HepG2 (cell line): ENCODE data around the gene MTA1. TPM values are rescaled to one million over a fixed set of nuclear protein-coding genes. Genes with fewer than 3 reads are reported as not detected.

Experiments
- ATAC-seq: fragments of 200-7000 bp; cut with Tn5 transposase; 3 replicates; pipeline ENCODE4 v1.9.1; 2020; ENCODE audit warnings: mild to moderate bottlenecking, moderate library complexity
- BruUV-seq: library from RNA; stranded (reverse); fragments of 400-500 nt; replicated peaks from 2 replicates; lab custom pipeline; 2021; lab: Mats Ljungman, UMichigan
- CTCF ChIA-PET: fragments of 300-600 bp; formaldehyde crosslinking; extraction: SDS; loops from one replicate; lab custom pipeline; 2021; ENCODE audit warnings: low total read pairs, inconsistent platforms, low intra/inter-chr PET ratio; lab: Yijun Ruan, JAX
- POLR2A ChIA-PET: fragments of 350-600 bp; sonication (Branson Sonifier 250); formaldehyde crosslinking; loops from one replicate; lab custom pipeline; 2020; ENCODE audit warnings: antibody characterized with exemption, inconsistent platforms; lab: Yijun Ruan, JAX
- DNase-seq: peaks from one replicate; pipeline ENCODE4 v3.0.0-alpha.2; 2015; ENCODE audit warnings: low spot score
- FAIRE-seq: peaks from 3 replicates; lab custom pipeline; 2011; peaks lifted over from hg19 to GRCh38; lab: Jason Lieb, UNC
- H2AFZ ChIP-seq: one replicate; pipeline ENCODE4 v1.6.1; 2011; ENCODE audit warnings: low read length, inconsistent platforms
- H3K27ac ChIP-seq: fragments of 300-600 bp; 3 replicates; pipeline ENCODE4 v1.8.0; 2011; ENCODE audit warnings: mixed run types, mild to moderate bottlenecking, mixed read lengths, low read length, inconsistent platforms; ENCODE audit not compliant: insufficient read depth; ENCODE audit errors: extremely low read length
- H3K27me3 ChIP-seq, 2 experiments: fragments of 200-600 bp in 1 of 2; 2 replicates in 1 of 2; 3 replicates in 1 of 2; pipeline versions ENCODE4 v1.6.0 to v1.8.0; 2011; ENCODE audit warnings: low read length in 2 of 2, mild to moderate bottlenecking in 2 of 2, moderate library complexity in 2 of 2, inconsistent platforms in 1 of 2; ENCODE audit not compliant: insufficient read depth in 2 of 2, control insufficient read depth in 1 of 2
- H3K36me3 ChIP-seq, 2 experiments: fragments of 200-600 bp in 1 of 2; replicated peaks in 1 of 2; 2 replicates in 1 of 2; 3 replicates in 1 of 2; pipeline versions ENCODE4 v1.5.1 to v1.8.0; 2011; ENCODE audit warnings: low read length in 2 of 2, inconsistent platforms in 1 of 2; ENCODE audit not compliant: insufficient read depth in 2 of 2, control insufficient read depth in 1 of 2
- H3K4me1 ChIP-seq: 2 replicates; pipeline ENCODE4 v1.5.1; 2012; ENCODE audit warnings: low read length, inconsistent platforms; ENCODE audit not compliant: insufficient read depth
- H3K4me2 ChIP-seq: 2 replicates; pipeline ENCODE4 v1.6.0; 2011; ENCODE audit warnings: low read depth, low read length, inconsistent platforms
- H3K4me3 ChIP-seq, 3 experiments: fragments of 200-600 bp in 1 of 3; sonication (generic), shearing (Covaris generic) in 1 of 3; replicated peaks in 1 of 3; 2 replicates each; pipeline ENCODE4 v1.5.1; 2011 to 2016; ENCODE audit warnings: low read length in 3 of 3, inconsistent platforms in 2 of 3, low read depth in 2 of 3, mild to moderate bottlenecking in 2 of 3, control low read depth in 1 of 3, mixed read lengths in 1 of 3; ENCODE audit not compliant: insufficient read depth in 1 of 3
- H3K79me2 ChIP-seq: one replicate; pipeline ENCODE4 v1.6.1; 2011; ENCODE audit warnings: low read length, inconsistent platforms; ENCODE audit not compliant: insufficient read depth
- H3K9ac ChIP-seq: 2 replicates; pipeline ENCODE4 v1.6.0; 2011; ENCODE audit warnings: mild to moderate bottlenecking, low read depth, low read length, inconsistent platforms; ENCODE audit not compliant: insufficient read depth
- H3K9me3 ChIP-seq: 2 replicates; pipeline ENCODE4 v1.5.1; 2012; ENCODE audit warnings: mild to moderate bottlenecking, low read length
- H4K20me1 ChIP-seq: 2 replicates; pipeline ENCODE4 v1.6.0; 2011; ENCODE audit warnings: inconsistent platforms, mild to moderate bottlenecking, low read length, moderate library complexity; ENCODE audit not compliant: insufficient read depth
- POLR2G ChIP-seq: fragments of 200-400 bp; formaldehyde crosslinking; IDR thresholded peaks from 2 replicates; pipeline ENCODE4 v1.6.1; 2018; ENCODE audit warnings: mild to moderate bottlenecking, low read depth, low read length, moderate library complexity
- ZBTB1 ChIP-seq: sonication (generic); formaldehyde crosslinking; IDR thresholded peaks from 2 replicates; pipeline ENCODE4 v1.4.0; 2020; ENCODE audit warnings: missing genetic modification reagents, borderline replicate concordance
- WGBS: methylation state at CpG from one replicate; pipeline ENCODE4 v1.1.6; 2017; ENCODE audit warnings: low lambda C conversion rate; 5-methylcytosine and 5-hydroxymethylcytosine counted together
- in situ Hi-C: cut with HindIII; loops from 2 replicates; pipeline ENCODE4 v1.10.0; 2017; ENCODE audit warnings: low pct_unique_long_range_greater_than_20kb; ENCODE audit not compliant: extremely low pct_ligation_motif_present
- intact Hi-C: fragments of 100-400 bp; cut with micrococcal nuclease; formaldehyde crosslinking; loops from one replicate; pipeline ENCODE4 v1.10.0; 2022; ENCODE audit not compliant: unreplicated experiment
- polyA plus RNA-seq, 8 experiments: library from polyadenylated mRNA; depleted of rRNA in 3 of 8; stranded (reverse) in 7 of 8; unstranded in 1 of 8; fragments of >200 nt; fragmentation: Illumina TruSeq in 4 of 8; extraction: Trizol in 4 of 8; gene quantifications; 2 replicates each; pipeline versions ENCODE4 v1.2.1 to v1.2.3, GENCODE V29; 2011 to 2016; ENCODE audit warnings: low read depth in 4 of 8, missing spikeins in 1 of 8, mixed read lengths in 1 of 8; ENCODE audit not compliant: insufficient read depth in 1 of 8
- total RNA-seq, 5 experiments: library from RNA; depleted of rRNA; stranded (reverse); fragments of >200 nt; fragmentation: Illumina TruSeq; extraction: Trizol; gene quantifications; 2 replicates each; pipeline ENCODE4 v1.2.3, GENCODE V29; 2016; ENCODE audit warnings: low read depth in 1 of 5
- TF ChIP-seq, protein P1 (sequence below): sonication (generic); formaldehyde crosslinking; IDR thresholded peaks from 2 replicates; pipeline ENCODE4 v1.4.0; 2020; ENCODE audit warnings: missing genetic modification reagents
- TF ChIP-seq, protein P2 (sequence below): sonication (generic); formaldehyde crosslinking; IDR thresholded peaks from 2 replicates; pipeline ENCODE4 v1.8.0; 2022; ENCODE audit warnings: missing genetic modification reagents, low read depth, mild to moderate bottlenecking, borderline replicate concordance
- TF ChIP-seq, protein P3 (sequence below): sonication (generic); formaldehyde crosslinking; IDR thresholded peaks from 2 replicates; pipeline ENCODE4 v1.5.0; 2020; ENCODE audit warnings: mild to moderate bottlenecking, missing genetic modification reagents, moderate library complexity

The MTA1 gene
- total and polyA plus RNA-seq, 2 of the 13 experiments (the other 11 are each of a cell fraction or from before 2014, with no cell fraction given) = 35.2 to 85.8 TPM

DNA sequence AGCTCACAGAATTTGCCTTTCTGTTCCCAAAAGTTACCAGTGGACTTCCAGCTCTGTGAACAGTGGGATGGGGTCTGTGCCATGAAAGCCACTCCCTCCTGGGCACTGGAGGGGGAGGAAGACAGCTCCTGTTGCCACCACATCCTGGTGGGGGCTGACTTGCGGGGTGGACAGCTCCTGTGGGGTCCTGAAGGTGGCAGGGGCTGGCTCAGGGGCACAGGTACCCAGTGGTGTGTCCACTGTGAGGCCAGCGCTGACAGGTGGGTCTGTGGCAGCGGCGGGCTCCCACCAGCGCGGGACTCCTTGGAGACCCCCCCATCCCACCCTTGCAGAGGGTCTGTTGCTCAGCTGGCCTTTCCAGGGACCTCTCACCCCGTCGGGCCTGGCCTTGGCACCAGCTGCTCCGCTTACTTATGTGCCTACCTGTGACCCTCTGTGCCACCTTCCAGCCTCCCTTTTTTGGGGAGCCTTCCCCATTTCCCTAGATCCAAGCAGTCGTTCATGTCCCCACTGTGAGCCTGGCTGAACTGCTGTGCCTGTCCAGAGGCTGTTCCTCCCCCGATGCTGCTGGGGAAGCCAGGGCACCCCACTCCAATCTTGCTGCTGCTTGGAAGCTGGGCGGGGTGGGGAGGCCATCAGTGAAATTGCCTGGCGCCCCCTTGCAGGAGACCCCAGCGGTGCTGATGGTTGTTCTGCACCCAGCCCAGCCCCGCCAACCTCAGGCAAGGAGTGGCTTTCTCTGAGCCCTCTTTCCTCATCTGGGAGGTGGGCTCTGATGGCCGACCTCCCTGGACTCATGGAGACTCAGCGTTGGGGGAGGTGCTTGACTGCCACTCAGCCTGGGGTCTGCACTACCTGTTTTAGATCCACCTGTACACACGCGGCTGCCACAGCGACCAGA is 73.6 kb downstream of the MTA1 start:
- Histone ChIP-seq H3K27me3 (no peaks in the 10 kb centered on the region; a peak in 1 of 5 replicates), H3K4me1 (peaks cover 68% of the 10 kb centered on the region), H3K79me2 (peaks cover 23% of the 10 kb centered on the region), H3K9ac (no peak overlapping the region), H3K4me2 (no peak overlapping the region), H3K9me3 (no peaks in the 10 kb centered on the region), H3K27ac (no peak overlapping the region), H3K36me3 (peaks cover 0 to 3% of the 10 kb centered on the region in 2 experiments; a peak in 1 of 5 replicates), H3K4me3 (no peak overlapping the region), H2AFZ (no peak overlapping the region), H4K20me1 (no peaks in the 10 kb centered on the region)
- BruUV-seq = TSS peak; percentile 14
- TF ChIP-seq, protein P1, sequence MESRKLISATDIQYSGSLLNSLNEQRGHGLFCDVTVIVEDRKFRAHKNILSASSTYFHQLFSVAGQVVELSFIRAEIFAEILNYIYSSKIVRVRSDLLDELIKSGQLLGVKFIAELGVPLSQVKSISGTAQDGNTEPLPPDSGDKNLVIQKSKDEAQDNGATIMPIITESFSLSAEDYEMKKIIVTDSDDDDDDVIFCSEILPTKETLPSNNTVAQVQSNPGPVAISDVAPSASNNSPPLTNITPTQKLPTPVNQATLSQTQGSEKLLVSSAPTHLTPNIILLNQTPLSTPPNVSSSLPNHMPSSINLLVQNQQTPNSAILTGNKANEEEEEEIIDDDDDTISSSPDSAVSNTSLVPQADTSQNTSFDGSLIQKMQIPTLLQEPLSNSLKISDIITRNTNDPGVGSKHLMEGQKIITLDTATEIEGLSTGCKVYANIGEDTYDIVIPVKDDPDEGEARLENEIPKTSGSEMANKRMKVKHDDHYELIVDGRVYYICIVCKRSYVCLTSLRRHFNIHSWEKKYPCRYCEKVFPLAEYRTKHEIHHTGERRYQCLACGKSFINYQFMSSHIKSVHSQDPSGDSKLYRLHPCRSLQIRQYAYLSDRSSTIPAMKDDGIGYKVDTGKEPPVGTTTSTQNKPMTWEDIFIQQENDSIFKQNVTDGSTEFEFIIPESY = peak; percentile 34; the same call in 1 of the 2 replicates
- TF ChIP-seq, protein P2, sequence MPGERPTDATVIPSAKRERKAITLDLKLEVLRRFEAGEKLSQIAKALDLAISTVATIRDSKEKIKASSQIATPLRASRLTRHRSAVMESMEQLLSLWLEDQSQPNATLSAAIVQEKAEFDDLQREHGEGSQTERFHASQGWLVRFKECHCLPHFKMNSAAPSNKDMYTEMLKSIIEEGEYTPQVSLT (CRISPR knock-in tag) = no peak
- TF ChIP-seq, protein P3, sequence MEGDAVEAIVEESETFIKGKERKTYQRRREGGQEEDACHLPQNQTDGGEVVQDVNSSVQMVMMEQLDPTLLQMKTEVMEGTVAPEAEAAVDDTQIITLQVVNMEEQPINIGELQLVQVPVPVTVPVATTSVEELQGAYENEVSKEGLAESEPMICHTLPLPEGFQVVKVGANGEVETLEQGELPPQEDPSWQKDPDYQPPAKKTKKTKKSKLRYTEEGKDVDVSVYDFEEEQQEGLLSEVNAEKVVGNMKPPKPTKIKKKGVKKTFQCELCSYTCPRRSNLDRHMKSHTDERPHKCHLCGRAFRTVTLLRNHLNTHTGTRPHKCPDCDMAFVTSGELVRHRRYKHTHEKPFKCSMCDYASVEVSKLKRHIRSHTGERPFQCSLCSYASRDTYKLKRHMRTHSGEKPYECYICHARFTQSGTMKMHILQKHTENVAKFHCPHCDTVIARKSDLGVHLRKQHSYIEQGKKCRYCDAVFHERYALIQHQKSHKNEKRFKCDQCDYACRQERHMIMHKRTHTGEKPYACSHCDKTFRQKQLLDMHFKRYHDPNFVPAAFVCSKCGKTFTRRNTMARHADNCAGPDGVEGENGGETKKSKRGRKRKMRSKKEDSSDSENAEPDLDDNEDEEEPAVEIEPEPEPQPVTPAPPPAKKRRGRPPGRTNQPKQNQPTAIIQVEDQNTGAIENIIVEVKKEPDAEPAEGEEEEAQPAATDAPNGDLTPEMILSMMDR (CRISPR knock-in tag) = peak; percentile 34; the same call in 1 of the 2 replicates
- TF ChIP-seq POLR2G = peak; percentile 39; the same call in 1 of the 2 replicates
- TF ChIP-seq ZBTB1 (CRISPR knock-in tag) = no peak
- DNase-seq (no peak), FAIRE-seq (no peak), ATAC-seq (no peak)
- ChIA-PET CTCF (no interaction called here), POLR2A (no interaction called here)
- WGBS = 74% methylated on average over 6 of the region's 20 CpGs
- intact Hi-C loops (loop anchor here (10.0 kb wide), 1 partner anchor 178 kb away; the partner anchor contains the start of gene PACS2), in situ Hi-C loops (no loop called here)
